OCI-LY7 (cell line): Measurements from ENCODE around the gene TBC1D19. TPM values are rescaled to one million over a fixed set of nuclear protein-coding genes. Genes with fewer than 3 reads are reported as not detected.

Source experiments
- BruUV-seq: library from RNA; stranded (reverse); fragments of 400-500 nt; replicated peaks from 2 replicates; lab custom pipeline; 2021; lab: Mats Ljungman, UMichigan
- CTCF ChIA-PET: fragments of 300-600 bp; sonication (Branson Sonifier 250); formaldehyde crosslinking; loops from one replicate; lab custom pipeline; 2022; ENCODE audit warnings: antibody characterized with exemption; ENCODE audit not compliant: unreplicated experiment; lab: Charles Lee
- POLR2A ChIA-PET: fragments of 300-600 bp; sonication (Branson Sonifier 250); formaldehyde crosslinking; loops from one replicate; lab custom pipeline; 2022; ENCODE audit warnings: antibody characterized with exemption; lab: Charles Lee
- DNase-seq: peaks from one replicate; pipeline ENCODE4 v3.0.0-alpha.2; 2015; ENCODE audit warnings: low spot score
- H2AFZ ChIP-seq: fragments of 200-600 bp; sonication (generic), shearing (Covaris generic); 2 replicates; pipeline ENCODE4 v1.6.1; 2014; ENCODE audit warnings: mild to moderate bottlenecking, antibody characterized with exemption, low read length, moderate library complexity
- H3K27ac ChIP-seq: fragments of 200-600 bp; sonication (generic); 2 replicates; pipeline ENCODE4 v1.5.1; 2014; ENCODE audit warnings: mixed run types, low read depth, mild to moderate bottlenecking, moderate library complexity, low read length, inconsistent platforms; ENCODE audit not compliant: poor library complexity, severe bottlenecking
- H3K36me3 ChIP-seq: fragments of 200-600 bp; sonication (generic); 2 replicates; pipeline ENCODE4 v1.6.1; 2014; ENCODE audit warnings: mild to moderate bottlenecking, antibody characterized with exemption, low read length, moderate library complexity, mixed read lengths; ENCODE audit not compliant: insufficient read depth
- H3K4me1 ChIP-seq: fragments of 200-600 bp; sonication (generic); 2 replicates; pipeline ENCODE4 v1.5.1; 2014; ENCODE audit warnings: mild to moderate bottlenecking, low read length; ENCODE audit not compliant: insufficient read depth, poor library complexity, severe bottlenecking
- H3K4me2 ChIP-seq: fragments of 200-600 bp; sonication (generic); 2 replicates; pipeline ENCODE4 v1.6.1; 2014; ENCODE audit warnings: mild to moderate bottlenecking, low read length
- H3K4me3 ChIP-seq: fragments of 200-600 bp; sonication (generic); 2 replicates; pipeline ENCODE4 v1.5.1; 2014; ENCODE audit warnings: mild to moderate bottlenecking, low read depth, low read length; ENCODE audit not compliant: poor library complexity, severe bottlenecking
- H3K79me2 ChIP-seq: fragments of 200-600 bp; sonication (generic); 2 replicates; pipeline ENCODE4 v1.6.1; 2016; ENCODE audit warnings: low read depth, mild to moderate bottlenecking, low read length, moderate library complexity, mixed read lengths; ENCODE audit not compliant: insufficient read depth
- H3K9me2 ChIP-seq: fragments of 200-600 bp; sonication (generic); 2 replicates; pipeline ENCODE4 v1.6.1; 2016; ENCODE audit warnings: mild to moderate bottlenecking, low read length, mixed read lengths; ENCODE audit not compliant: insufficient read depth
- H3K9me3 ChIP-seq: fragments of 200-600 bp; sonication (generic); 2 replicates; pipeline ENCODE4 v1.6.1; 2014; ENCODE audit warnings: mild to moderate bottlenecking, mixed run types, low read length, mixed read lengths
- H4K20me1 ChIP-seq: fragments of 200-600 bp; sonication (generic); 2 replicates; pipeline ENCODE4 v1.6.1; 2014; ENCODE audit warnings: mild to moderate bottlenecking, antibody characterized with exemption, low read length, moderate library complexity, mixed read lengths; ENCODE audit not compliant: insufficient read depth
- CTCF ChIP-seq: fragments of 200-600 bp; sonication (generic); conservative IDR thresholded peaks from 2 replicates; pipeline ENCODE4 v1.5.1; 2014; ENCODE audit warnings: mild to moderate bottlenecking, antibody characterized with exemption, low read length, moderate library complexity, mixed read lengths
- EZH2phosphoT487 ChIP-seq: fragments of 200-600 bp; sonication (generic); IDR thresholded peaks from 2 replicates; pipeline ENCODE4 v1.6.1; 2018; ENCODE audit warnings: low read depth, borderline replicate concordance, mild to moderate bottlenecking, mixed run types, antibody characterized with exemption, low read length, moderate library complexity, mixed read lengths
- intact Hi-C: fragments of 100-400 bp; cut with micrococcal nuclease; formaldehyde crosslinking; loops from one replicate; pipeline ENCODE4 v1.10.0; 2022; ENCODE audit not compliant: unreplicated experiment
- total RNA-seq, 2 experiments: library from RNA; depleted of rRNA in 1 of 2; stranded (reverse); fragments of >200 nt in 1 of 2; shearing (Covaris generic) in 1 of 2; gene quantifications; 2 replicates each; pipeline ENCODE4 v1.2.3, GENCODE V29; 2014 to 2022

Gene TBC1D19
- total RNA-seq, 2 experiments from 2014 or later = 10.1 to 11.0 TPM

GRCh38 chr4:26758899-26759298 lies 175.0 kb downstream of the TBC1D19 start:
- H3K79me2 ChIP-seq = no peaks in the 10 kb centered on the region
- no peak for DNase-seq
- POLR2A ChIA-PET = interaction anchor here (1.3 to 2.3 kb wide), 2 partner anchors 12 to 69 kb away, joined by 3 to 5 read pairs; no protein-coding TSS in a partner anchor
- no peak overlapping the region for H3K27ac ChIP-seq
- H3K9me3 ChIP-seq = no peaks in the 10 kb centered on the region
- TF ChIP-seq EZH2phosphoT487 (no peak), CTCF (no peak)
- no peak overlapping the region for H2AFZ ChIP-seq
- BruUV-seq = no TSS peak
- CTCF ChIA-PET = no interaction called here
- intact Hi-C loops = no loop called here
- no peak overlapping the region for H3K4me2 ChIP-seq
- no peaks in the 10 kb centered on the region for H3K9me2 ChIP-seq
- H4K20me1 ChIP-seq = no peaks in the 10 kb centered on the region
- H3K4me1 ChIP-seq = peaks cover 11% of the 10 kb centered on the region
- H3K36me3 ChIP-seq = no peaks in the 10 kb centered on the region; the same call in 1 of the 2 replicates
- H3K4me3 ChIP-seq = no peak overlapping the region

GRCh38 chr4:26762650-26763049 lies 178.8 kb downstream of the TBC1D19 start:
- Histone ChIP-seq H3K27ac (no peak overlapping the region), H3K9me2 (no peaks in the 10 kb centered on the region), H3K4me3 (no peak overlapping the region), H3K4me1 (peaks cover 11% of the 10 kb centered on the region), H3K36me3 (no peaks in the 10 kb centered on the region; the same call in 1 of the 2 replicates), H4K20me1 (no peaks in the 10 kb centered on the region), H3K9me3 (no peaks in the 10 kb centered on the region), H3K79me2 (no peaks in the 10 kb centered on the region), H3K4me2 (no peak overlapping the region; the same call in 1 of the 2 replicates), H2AFZ (no peak overlapping the region)
- no TSS peak for BruUV-seq
- POLR2A ChIA-PET = interaction anchor here (0.6 to 1.7 kb wide), 2 partner anchors 9 to 282 kb away, joined by 3 to 7 read pairs; no protein-coding TSS in a partner anchor
- intact Hi-C loops = no loop called here
- CTCF ChIA-PET = no interaction called here
- TF ChIP-seq EZH2phosphoT487 (no peak), CTCF (no peak)
- DNase-seq = no peak

GRCh38 chr4:26763063-26763462 lies 179.2 kb downstream of the TBC1D19 start:
- H3K4me1 ChIP-seq = peaks cover 11% of the 10 kb centered on the region
- no peaks in the 10 kb centered on the region; the same call in 1 of the 2 replicates for H3K36me3 ChIP-seq
- H3K9me3 ChIP-seq = no peaks in the 10 kb centered on the region
- H3K79me2 ChIP-seq = no peaks in the 10 kb centered on the region
- no peak overlapping the region for H2AFZ ChIP-seq
- TF ChIP-seq CTCF = no peak
- TF ChIP-seq EZH2phosphoT487 = no peak
- BruUV-seq = no TSS peak
- CTCF ChIA-PET = no interaction called here
- intact Hi-C loops = no loop called here
- peak; percentile 18 for DNase-seq
- H3K4me2 ChIP-seq = no peak overlapping the region; the same call in 1 of the 2 replicates
- H3K9me2 ChIP-seq = no peaks in the 10 kb centered on the region
- no peaks in the 10 kb centered on the region for H4K20me1 ChIP-seq
- H3K27ac ChIP-seq = no peak overlapping the region
- no peak overlapping the region for H3K4me3 ChIP-seq
- POLR2A ChIA-PET = interaction anchor here (1.4 to 1.7 kb wide), 2 partner anchors 9 to 25 kb away, joined by 4 to 7 read pairs; no protein-coding TSS in a partner anchor
